WI38 (cell line): Measurements from ENCODE around the gene CACNG4.

ENCODE experiments used
- H3K4me3 ChIP-seq: 2 replicates; pipeline ENCODE4 v1.5.1; 2011; ENCODE audit warnings: low read depth, mild to moderate bottlenecking, control low read depth, low read length
- CTCF ChIP-seq: IDR thresholded peaks from 2 replicates; pipeline ENCODE4 v1.5.1; 2012; ENCODE audit warnings: low read depth, mild to moderate bottlenecking, control low read depth, low read length

CACNG4 gene

GRCh38 chr17:66963909-66964771, at the start of gene CACNG4:
Gene CACNG4, plus strand, starts transcription at chr17:66964707. Its CDS starts 205 bp downstream, at chr17:66964912.
- no peak for TF ChIP-seq CTCF
- H3K4me3 ChIP-seq, result peak within 1 kb of the TSS; percentile 47

GRCh38 chr17:66915204-66915611, 49.3 kb upstream of the CACNG4 start:
- no peak overlapping the region for H3K4me3 ChIP-seq
- no peak for TF ChIP-seq CTCF

GRCh38 chr17:66915792-66916191, 48.7 kb upstream of the CACNG4 start:
- no peak for TF ChIP-seq CTCF

GRCh38 chr17:66916946-66917345, 47.6 kb upstream of the CACNG4 start:
- TF ChIP-seq CTCF, result no peak
- no peak overlapping the region for H3K4me3 ChIP-seq

More at GRCh38 chr17:66915792-66916191, 48.7 kb upstream of the CACNG4 start:
- no peak overlapping the region for H3K4me3 ChIP-seq

- TF ChIP-seq CTCF, result no peak
- H3K4me3 ChIP-seq, result no peak overlapping the region
Observed at GRCh38 chr17:66918896-66919295, 45.6 kb upstream of the CACNG4 start.

- no peak for TF ChIP-seq CTCF
Observed at GRCh38 chr17:66920435-66920834, 44.1 kb upstream of the CACNG4 start.

GRCh38 chr17:66920950-66921349, 43.6 kb upstream of the CACNG4 start:
- no peak for TF ChIP-seq CTCF
- no peak overlapping the region for H3K4me3 ChIP-seq

More at GRCh38 chr17:66920435-66920834, 44.1 kb upstream of the CACNG4 start:
- no peak overlapping the region for H3K4me3 ChIP-seq
